Measurements from ENCODE around the gene CHL1. TPM values are rescaled to one million over a fixed set of nuclear protein-coding genes. Genes with fewer than 3 reads are reported as not detected.

CHL1 gene
- total RNA-seq, 4 donors from 2014 or later = 28.2 to 49.2 (median 35.8) TPM

DNA sequence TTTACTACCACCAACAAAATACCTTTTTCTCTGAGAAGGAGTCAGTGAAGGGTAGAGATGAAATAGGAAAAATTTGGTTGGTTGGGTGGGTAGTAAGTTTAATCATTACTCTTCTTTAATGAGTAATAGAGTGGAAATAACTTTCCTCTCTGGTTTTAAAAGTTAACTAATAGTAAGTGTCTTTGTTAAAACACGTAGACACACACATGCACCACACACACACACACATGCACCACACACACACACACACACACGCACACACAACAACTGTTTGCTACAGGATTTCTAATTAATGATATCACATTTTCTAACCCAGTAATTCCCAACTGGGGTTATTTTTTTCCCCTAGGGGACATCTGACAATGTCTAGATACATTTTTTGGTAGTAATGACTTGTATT lies 84.1 kb downstream of the CHL1 start:
- H3K4me1 ChIP-seq = no peaks in the 10 kb centered on the region
- H3K27me3 ChIP-seq = no peaks in the 10 kb centered on the region
- H3K9me3 ChIP-seq = no peaks in the 10 kb centered on the region
- no peaks in the 10 kb centered on the region for H3K36me3 ChIP-seq
- WGBS, 2 donors (ENCODE audit: low coverage in 1 of 2) = 71 to 90% methylated on average over 1 to 2 of the region's 2 CpGs
- no peak overlapping the region for H3K27ac ChIP-seq
- TF ChIP-seq POLR2A (IDR thresholded peaks at IDR 0.05) (no peak), EP300 (IDR thresholded peaks at IDR 0.05) (no peak), POLR2AphosphoS5 (IDR thresholded peaks at IDR 0.05) (no peak)
- TF ChIP-seq, protein P1, sequence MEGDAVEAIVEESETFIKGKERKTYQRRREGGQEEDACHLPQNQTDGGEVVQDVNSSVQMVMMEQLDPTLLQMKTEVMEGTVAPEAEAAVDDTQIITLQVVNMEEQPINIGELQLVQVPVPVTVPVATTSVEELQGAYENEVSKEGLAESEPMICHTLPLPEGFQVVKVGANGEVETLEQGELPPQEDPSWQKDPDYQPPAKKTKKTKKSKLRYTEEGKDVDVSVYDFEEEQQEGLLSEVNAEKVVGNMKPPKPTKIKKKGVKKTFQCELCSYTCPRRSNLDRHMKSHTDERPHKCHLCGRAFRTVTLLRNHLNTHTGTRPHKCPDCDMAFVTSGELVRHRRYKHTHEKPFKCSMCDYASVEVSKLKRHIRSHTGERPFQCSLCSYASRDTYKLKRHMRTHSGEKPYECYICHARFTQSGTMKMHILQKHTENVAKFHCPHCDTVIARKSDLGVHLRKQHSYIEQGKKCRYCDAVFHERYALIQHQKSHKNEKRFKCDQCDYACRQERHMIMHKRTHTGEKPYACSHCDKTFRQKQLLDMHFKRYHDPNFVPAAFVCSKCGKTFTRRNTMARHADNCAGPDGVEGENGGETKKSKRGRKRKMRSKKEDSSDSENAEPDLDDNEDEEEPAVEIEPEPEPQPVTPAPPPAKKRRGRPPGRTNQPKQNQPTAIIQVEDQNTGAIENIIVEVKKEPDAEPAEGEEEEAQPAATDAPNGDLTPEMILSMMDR (IDR thresholded peaks at IDR 0.05) = no peak
- ATAC-seq = no peak
- H3K4me3 ChIP-seq = no peak overlapping the region

DNA sequence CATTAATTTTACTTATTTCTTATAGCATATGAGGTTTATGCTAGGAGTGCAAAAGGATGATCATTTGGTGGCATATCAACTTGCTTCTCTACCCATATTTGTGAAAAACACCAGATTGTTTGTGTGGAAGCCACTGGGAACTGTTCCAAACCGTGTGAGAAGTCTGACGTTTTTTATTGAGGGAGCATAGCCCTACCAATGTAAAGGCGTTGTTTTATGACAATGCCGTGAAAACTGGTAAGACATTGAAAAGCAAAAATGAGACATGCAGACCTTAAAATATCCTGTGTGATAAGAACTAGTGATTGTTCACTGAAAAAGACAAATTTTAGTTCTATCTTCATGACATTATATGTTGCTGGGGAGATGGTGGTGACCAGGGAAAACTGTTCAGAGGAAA lies 87.8 kb downstream of the CHL1 start:
- H3K27ac ChIP-seq = no peak overlapping the region
- 56 to 58% methylated on average over 4 of the region's 4 CpGs for WGBS, 2 donors (ENCODE audit: low coverage in 1 of 2)
- no peak overlapping the region for H3K4me3 ChIP-seq
- no peak for ATAC-seq
- TF ChIP-seq POLR2AphosphoS5 (IDR thresholded peaks at IDR 0.05) (no peak), EP300 (IDR thresholded peaks at IDR 0.05) (no peak), POLR2A (IDR thresholded peaks at IDR 0.05) (no peak)
- TF ChIP-seq, protein P1 (IDR thresholded peaks at IDR 0.05) = no peak
- H3K9me3 ChIP-seq = no peaks in the 10 kb centered on the region
- no peaks in the 10 kb centered on the region for H3K36me3 ChIP-seq
- H3K27me3 ChIP-seq = no peaks in the 10 kb centered on the region
- no peaks in the 10 kb centered on the region for H3K4me1 ChIP-seq

DNA sequence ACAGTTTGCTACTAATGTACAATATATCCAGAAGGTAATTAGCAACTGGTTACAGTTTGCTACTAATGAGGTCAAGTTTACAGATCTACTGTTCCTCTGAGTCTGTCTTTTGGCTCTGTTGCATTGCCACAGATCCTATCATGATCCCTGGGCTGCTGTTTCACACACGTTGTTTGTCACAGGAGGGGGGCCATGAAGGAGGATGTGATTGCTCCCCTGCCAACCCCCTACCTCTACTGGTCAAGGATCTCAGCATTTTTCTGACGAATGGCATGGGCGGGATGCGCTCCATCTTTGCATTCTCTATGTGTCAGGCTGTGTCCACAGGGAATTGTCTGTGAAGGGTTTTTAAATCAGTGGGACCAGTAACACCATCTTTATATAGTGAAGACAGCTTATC lies 91.9 kb downstream of the CHL1 start:
- ATAC-seq = no peak
- Histone ChIP-seq H3K27me3 (no peaks in the 10 kb centered on the region), H3K9me3 (no peaks in the 10 kb centered on the region), H3K36me3 (no peaks in the 10 kb centered on the region), H3K27ac (no peak overlapping the region), H3K4me1 (no peaks in the 10 kb centered on the region), H3K4me3 (no peak overlapping the region)
- WGBS, 2 donors (ENCODE audit: low coverage in 1 of 2) = 49 to 73% methylated on average over 4 of the region's 4 CpGs
- TF ChIP-seq POLR2A (IDR thresholded peaks at IDR 0.05) (no peak), EP300 (IDR thresholded peaks at IDR 0.05) (no peak), POLR2AphosphoS5 (IDR thresholded peaks at IDR 0.05) (no peak)
- TF ChIP-seq, protein P1 (IDR thresholded peaks at IDR 0.05) = no peak

DNA sequence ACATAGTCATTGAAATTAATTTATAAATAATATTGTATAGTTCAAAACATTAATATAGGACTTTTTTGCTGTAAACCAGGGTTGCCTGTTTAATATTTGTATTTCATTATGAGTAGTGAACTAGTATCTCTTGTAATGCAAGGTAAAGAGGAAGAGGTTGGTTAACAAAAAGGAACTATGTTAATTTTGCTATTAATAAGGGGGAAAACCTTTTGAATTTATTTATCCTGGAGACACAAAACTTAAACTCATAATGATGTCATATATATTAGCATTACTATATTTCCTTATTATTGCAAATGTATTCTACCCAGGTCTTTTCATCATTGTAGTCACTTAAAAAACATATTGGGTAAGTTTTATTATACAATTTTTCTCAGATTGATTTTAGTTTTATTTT lies 94.5 kb downstream of the CHL1 start:
- no peak for ATAC-seq
- Histone ChIP-seq H3K27me3 (no peaks in the 10 kb centered on the region), H3K9me3 (no peaks in the 10 kb centered on the region), H3K27ac (no peak overlapping the region), H3K36me3 (no peaks in the 10 kb centered on the region), H3K4me3 (no peak overlapping the region), H3K4me1 (no peaks in the 10 kb centered on the region)
- no peak for TF ChIP-seq POLR2A (IDR thresholded peaks at IDR 0.05)
- TF ChIP-seq POLR2AphosphoS5 (IDR thresholded peaks at IDR 0.05) = no peak
- TF ChIP-seq, protein P1 (IDR thresholded peaks at IDR 0.05) = no peak
- no peak for TF ChIP-seq EP300 (IDR thresholded peaks at IDR 0.05)

DNA sequence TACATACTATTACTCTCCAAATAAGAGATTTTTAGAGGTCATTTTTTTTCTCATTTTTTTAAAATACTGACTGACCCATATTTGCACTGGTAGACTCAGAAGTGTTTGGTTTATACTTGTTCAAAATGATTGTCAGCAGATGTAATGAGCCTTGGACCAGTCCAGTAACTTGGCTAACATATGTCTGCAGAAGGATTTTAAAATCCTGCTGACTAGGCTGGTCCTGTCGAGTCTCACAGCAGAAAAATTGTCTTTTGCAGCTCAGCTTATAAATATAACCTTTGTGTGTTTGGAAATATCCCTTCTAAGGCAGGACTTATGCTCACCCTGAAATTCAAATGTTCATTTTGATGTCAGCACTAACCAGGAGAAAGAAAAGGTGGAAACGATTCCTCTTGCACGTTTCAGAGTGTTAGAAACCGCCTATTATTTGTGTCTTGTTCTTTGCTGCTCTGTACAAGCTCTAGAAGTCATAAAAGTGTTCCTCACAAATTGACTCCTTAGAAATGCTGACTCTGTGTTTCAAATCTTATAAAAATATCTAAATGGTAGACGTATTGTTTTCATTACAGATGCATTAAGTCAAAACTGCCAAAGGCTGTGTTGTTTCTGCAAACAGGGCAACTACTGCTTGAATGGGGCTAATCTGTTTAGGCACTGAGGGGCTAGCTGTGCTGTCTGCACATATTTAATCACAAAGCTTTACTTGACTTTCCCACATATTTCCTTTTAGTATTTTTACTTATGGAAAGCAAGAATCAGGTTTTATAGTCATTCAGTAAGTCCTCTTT lies 95.3 kb downstream of the CHL1 start:
- no peaks in the 10 kb centered on the region for H3K4me1 ChIP-seq
- H3K27ac ChIP-seq = no peak overlapping the region
- TF ChIP-seq EP300 (IDR thresholded peaks at IDR 0.05) (no peak), POLR2A (IDR thresholded peaks at IDR 0.05) (no peak), POLR2AphosphoS5 (IDR thresholded peaks at IDR 0.05) (no peak)
- TF ChIP-seq, protein P1 (IDR thresholded peaks at IDR 0.05) = no peak
- WGBS, 2 donors (ENCODE audit: low coverage in 1 of 2) = 6 to 17% methylated on average over 5 of the region's 5 CpGs
- no peak for ATAC-seq
- H3K9me3 ChIP-seq = no peaks in the 10 kb centered on the region
- H3K36me3 ChIP-seq = no peaks in the 10 kb centered on the region
- H3K4me3 ChIP-seq = no peak overlapping the region
- H3K27me3 ChIP-seq = no peaks in the 10 kb centered on the region

Measured in gastroesophageal sphincter (tissue), 4 donors.